ENCODE results near the gene BNIP1. TPM values are rescaled to one million over a fixed set of nuclear protein-coding genes. Genes with fewer than 3 reads are reported as not detected.

The BNIP1 gene
- total RNA-seq, 1 donor, result 14.5 TPM

GRCh38 chr5:173213236-173213933 is 69.1 kb downstream of the BNIP1 start:
- H3K4me2 ChIP-seq (ENCODE audit: insufficient read depth, low read length), result no peak overlapping the region
- H3K4me1 ChIP-seq (ENCODE audit: insufficient read depth, low read length), result no peaks in the 10 kb centered on the region
- no peaks in the 10 kb centered on the region for H3K9me3 ChIP-seq (ENCODE audit: low read depth, low read length)
- no peaks in the 10 kb centered on the region for H4K20me1 ChIP-seq (ENCODE audit: insufficient read depth, low read length)
- TF ChIP-seq CTCF (IDR thresholded peaks at IDR 0.05; ENCODE audit: extremely low read depth, low read depth, low read length), result no peak
- no peak overlapping the region for H2AFZ ChIP-seq (ENCODE audit: low read length)
- no peaks in the 10 kb centered on the region for H3K79me2 ChIP-seq (ENCODE audit: insufficient read depth, low read length)
- peaks cover 29% of the 10 kb centered on the region for H3K27me3 ChIP-seq (ENCODE audit: insufficient read depth, low read length)
- H3K27ac ChIP-seq (ENCODE audit: low read depth, low read length), result no peak overlapping the region
- no peaks in the 10 kb centered on the region for H3K36me3 ChIP-seq (ENCODE audit: insufficient read depth, low read length)
- no peak for DNase-seq (ENCODE audit: insufficient read length, low spot score, missing footprints)
- no peak overlapping the region for H3K4me3 ChIP-seq (ENCODE audit: insufficient read depth, low read length)

Other genes starting within 250 kb of the BNIP1 start
- 40.4 and 43.8 TPM in 2 replicates for gene RPL26L1, start 185.1 kb upstream of the BNIP1 start, total RNA-seq
- 177 and 181 TPM in 2 replicates for gene ATP6V0E1, start 160.8 kb upstream of the BNIP1 start, total RNA-seq
- gene CREBRF, start 88.2 kb upstream of the BNIP1 start, total RNA-seq, result 35.8 and 38.3 TPM in 2 replicates
- under 0.01 TPM in 1 of 2 replicates, not detected in the other for gene NKX2-5, start 90.7 kb downstream of the BNIP1 start, total RNA-seq
- 431 and 558 TPM in 2 replicates for gene STC2, start 183.9 kb downstream of the BNIP1 start, total RNA-seq

Measured in osteoblast (primary cell).